OCI-LY1 (cell line): Measurements from ENCODE around the gene ARMC9.

Source experiments
- H2AFZ ChIP-seq: fragments of 200-600 bp; sonication (generic), shearing (Covaris generic); 2 replicates; pipeline ENCODE4 v1.6.0; 2014; ENCODE audit warnings: antibody characterized with exemption, mild to moderate bottlenecking, low read length
- H3F3A ChIP-seq: fragments of 200-600 bp; sonication (generic), shearing (Covaris generic); 2 replicates; pipeline ENCODE4 v1.6.0; 2014; ENCODE audit warnings: mild to moderate bottlenecking, antibody characterized with exemption, low read length, moderate library complexity; ENCODE audit not compliant: insufficient read depth
- H3K27ac ChIP-seq: fragments of 200-600 bp; sonication (generic); 2 replicates; pipeline ENCODE4 v1.5.1; 2014; ENCODE audit warnings: low read length, mixed run types, mild to moderate bottlenecking, low read depth; ENCODE audit not compliant: poor library complexity, severe bottlenecking
- H3K27me3 ChIP-seq: fragments of 200-600 bp; sonication (generic); 2 replicates; pipeline ENCODE4 v1.6.0; 2014; ENCODE audit warnings: antibody characterized with exemption, mild to moderate bottlenecking, low read length, moderate library complexity; ENCODE audit not compliant: insufficient read depth
- H3K36me3 ChIP-seq: fragments of 200-600 bp; sonication (generic); 2 replicates; pipeline ENCODE4 v1.6.1; 2014; ENCODE audit warnings: mild to moderate bottlenecking, antibody characterized with exemption, low read length, moderate library complexity, mixed read lengths; ENCODE audit not compliant: insufficient read depth
- H3K4me1 ChIP-seq: fragments of 200-600 bp; sonication (generic); 2 replicates; pipeline ENCODE4 v1.5.1; 2014; ENCODE audit warnings: mild to moderate bottlenecking, low read length, moderate library complexity; ENCODE audit not compliant: insufficient read depth, severe bottlenecking
- H3K4me2 ChIP-seq: fragments of 200-600 bp; sonication (generic), shearing (Covaris generic); 2 replicates; pipeline ENCODE4 v1.6.1; 2014; ENCODE audit warnings: low read length
- H3K4me3 ChIP-seq: fragments of 200-600 bp; sonication (generic); 2 replicates; pipeline ENCODE4 v1.5.1; 2014; ENCODE audit warnings: low read length, low read depth, mild to moderate bottlenecking, mixed read lengths; ENCODE audit not compliant: poor library complexity, severe bottlenecking
- H3K79me2 ChIP-seq: fragments of 200-600 bp; shearing (Covaris generic); 2 replicates; pipeline ENCODE4 v1.6.1; 2016; ENCODE audit warnings: mixed run types, low read length, mixed read lengths; ENCODE audit not compliant: insufficient read depth
- H3K9ac ChIP-seq: fragments of 200-600 bp; sonication (generic), shearing (Covaris generic); 2 replicates; pipeline ENCODE4 v1.6.1; 2014; ENCODE audit warnings: mild to moderate bottlenecking, low read length, mixed read lengths
- H3K9me2 ChIP-seq: fragments of 200-600 bp; sonication (generic), shearing (Covaris generic); 2 replicates; pipeline ENCODE4 v1.6.1; 2014; ENCODE audit warnings: low read depth, mild to moderate bottlenecking, low read length, mixed read lengths
- H3K9me3 ChIP-seq: fragments of 200-600 bp; shearing (Covaris generic); 2 replicates; pipeline ENCODE4 v1.6.1; 2014; ENCODE audit warnings: low read length, mixed read lengths
- H4K20me1 ChIP-seq: fragments of 200-600 bp; sonication (generic), shearing (Covaris generic); 2 replicates; pipeline ENCODE4 v1.6.0; 2016; ENCODE audit warnings: mild to moderate bottlenecking, low read length; ENCODE audit not compliant: insufficient read depth
- EZH2 ChIP-seq: fragments of 200-600 bp; sonication (generic), shearing (Covaris generic); IDR thresholded peaks from 2 replicates; pipeline ENCODE4 v1.8.0; 2017; ENCODE audit warnings: borderline replicate concordance, mixed run types, mild to moderate bottlenecking, antibody characterized with exemption, low read length, moderate library complexity, mixed read lengths
- TF ChIP-seq, protein P1 (sequence below): fragments of 200-600 bp; sonication (generic), shearing (Covaris generic); IDR thresholded peaks from 2 replicates; pipeline ENCODE4 v1.5.1; 2017; ENCODE audit warnings: mild to moderate bottlenecking, antibody characterized with exemption, low read length, moderate library complexity, mixed read lengths

ARMC9 gene

DNA sequence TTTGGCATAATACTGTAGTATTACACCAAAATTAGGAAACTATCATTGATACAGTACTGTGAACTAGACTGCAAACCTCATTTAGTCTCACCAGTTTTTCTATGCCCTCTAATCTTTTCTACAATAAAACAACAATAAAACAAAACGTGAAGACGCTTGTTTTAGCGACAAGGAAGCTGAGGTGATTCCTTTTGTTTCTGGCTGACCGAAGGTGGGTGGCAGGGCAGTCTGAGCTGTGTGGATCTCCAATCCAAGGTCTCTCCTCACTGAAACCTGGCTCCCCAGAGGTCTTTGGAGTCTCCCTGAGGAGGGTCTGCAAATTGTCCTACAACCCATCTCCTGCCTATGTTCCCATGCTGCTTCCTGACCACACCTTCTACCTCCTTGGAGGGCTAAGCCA lies 59.3 kb downstream of the ARMC9 start:
- no peaks in the 10 kb centered on the region for H3K27me3 ChIP-seq
- no peaks in the 10 kb centered on the region for H3K9me2 ChIP-seq
- H3K36me3 ChIP-seq: no peaks in the 10 kb centered on the region
- no peak overlapping the region for H3K9ac ChIP-seq
- no peak overlapping the region for H3K4me3 ChIP-seq
- H3K27ac ChIP-seq: no peak overlapping the region
- H4K20me1 ChIP-seq: no peaks in the 10 kb centered on the region
- H2AFZ ChIP-seq: no peak overlapping the region
- no peaks in the 10 kb centered on the region for H3K79me2 ChIP-seq
- no peaks in the 10 kb centered on the region for H3K4me1 ChIP-seq
- H3K9me3 ChIP-seq: no peaks in the 10 kb centered on the region
- no peaks in the 10 kb centered on the region for H3F3A ChIP-seq
- TF ChIP-seq, protein P1, sequence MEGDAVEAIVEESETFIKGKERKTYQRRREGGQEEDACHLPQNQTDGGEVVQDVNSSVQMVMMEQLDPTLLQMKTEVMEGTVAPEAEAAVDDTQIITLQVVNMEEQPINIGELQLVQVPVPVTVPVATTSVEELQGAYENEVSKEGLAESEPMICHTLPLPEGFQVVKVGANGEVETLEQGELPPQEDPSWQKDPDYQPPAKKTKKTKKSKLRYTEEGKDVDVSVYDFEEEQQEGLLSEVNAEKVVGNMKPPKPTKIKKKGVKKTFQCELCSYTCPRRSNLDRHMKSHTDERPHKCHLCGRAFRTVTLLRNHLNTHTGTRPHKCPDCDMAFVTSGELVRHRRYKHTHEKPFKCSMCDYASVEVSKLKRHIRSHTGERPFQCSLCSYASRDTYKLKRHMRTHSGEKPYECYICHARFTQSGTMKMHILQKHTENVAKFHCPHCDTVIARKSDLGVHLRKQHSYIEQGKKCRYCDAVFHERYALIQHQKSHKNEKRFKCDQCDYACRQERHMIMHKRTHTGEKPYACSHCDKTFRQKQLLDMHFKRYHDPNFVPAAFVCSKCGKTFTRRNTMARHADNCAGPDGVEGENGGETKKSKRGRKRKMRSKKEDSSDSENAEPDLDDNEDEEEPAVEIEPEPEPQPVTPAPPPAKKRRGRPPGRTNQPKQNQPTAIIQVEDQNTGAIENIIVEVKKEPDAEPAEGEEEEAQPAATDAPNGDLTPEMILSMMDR: no peak
- no peak for TF ChIP-seq EZH2
- H3K4me2 ChIP-seq: no peak overlapping the region

- no peak overlapping the region for H2AFZ ChIP-seq
- H4K20me1 ChIP-seq: no peaks in the 10 kb centered on the region
- H3K4me2 ChIP-seq: no peak overlapping the region
- TF ChIP-seq EZH2: no peak
- TF ChIP-seq, protein P1: no peak
- H3K9me3 ChIP-seq: no peaks in the 10 kb centered on the region
- no peak overlapping the region for H3K9ac ChIP-seq
- H3F3A ChIP-seq: no peaks in the 10 kb centered on the region
- H3K27me3 ChIP-seq: no peaks in the 10 kb centered on the region
- H3K79me2 ChIP-seq: no peaks in the 10 kb centered on the region
- no peak overlapping the region for H3K4me3 ChIP-seq
- H3K4me1 ChIP-seq: no peaks in the 10 kb centered on the region
- no peaks in the 10 kb centered on the region for H3K9me2 ChIP-seq
- no peaks in the 10 kb centered on the region for H3K36me3 ChIP-seq
- H3K27ac ChIP-seq: no peak overlapping the region
These were observed 60.3 kb downstream of the ARMC9 start for GRCh38 chr2:231258701-231259100.

DNA sequence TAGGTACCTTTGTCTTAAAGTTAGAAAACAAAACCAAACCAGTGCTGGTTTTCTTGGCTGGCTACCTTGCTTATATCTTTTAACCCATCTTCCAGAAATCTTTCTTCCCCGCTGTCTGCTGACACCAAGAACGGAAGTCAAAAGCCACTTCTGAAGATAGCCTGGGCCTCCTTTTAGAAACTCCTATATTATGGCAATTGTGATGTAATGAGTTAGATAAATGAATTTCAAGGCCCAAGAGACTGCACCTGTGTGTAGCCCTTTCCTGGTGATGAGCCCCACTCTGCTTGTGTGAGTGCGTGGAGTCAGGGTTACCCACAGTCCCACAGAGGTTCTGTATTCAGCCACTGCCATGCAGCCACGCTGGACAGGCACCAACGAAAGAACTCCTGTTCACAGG lies 60.7 kb downstream of the ARMC9 start:
- Histone ChIP-seq H3K27me3 (no peaks in the 10 kb centered on the region), H3K27ac (no peak overlapping the region), H4K20me1 (no peaks in the 10 kb centered on the region), H3K9ac (no peak overlapping the region), H3K4me3 (no peak overlapping the region), H3K4me2 (no peak overlapping the region), H3F3A (no peaks in the 10 kb centered on the region), H3K9me2 (no peaks in the 10 kb centered on the region), H2AFZ (no peak overlapping the region), H3K36me3 (no peaks in the 10 kb centered on the region), H3K4me1 (no peaks in the 10 kb centered on the region), H3K79me2 (no peaks in the 10 kb centered on the region), H3K9me3 (no peaks in the 10 kb centered on the region)
- no peak for TF ChIP-seq EZH2
- TF ChIP-seq, protein P1: no peak
